SH-SY5Y (cell line): Measurements from ENCODE around the gene CTAG2.

Source experiments
- GATA2 ChIP-seq: IDR thresholded peaks from 2 replicates; pipeline ENCODE4 v1.6.1; 2011; ENCODE audit warnings: mild to moderate bottlenecking, low read depth, low read length
- GATA3 ChIP-seq: IDR thresholded peaks from 2 replicates; pipeline ENCODE4 v1.6.1; 2011; ENCODE audit warnings: low read depth, mild to moderate bottlenecking, low read length, moderate library complexity

DNA sequence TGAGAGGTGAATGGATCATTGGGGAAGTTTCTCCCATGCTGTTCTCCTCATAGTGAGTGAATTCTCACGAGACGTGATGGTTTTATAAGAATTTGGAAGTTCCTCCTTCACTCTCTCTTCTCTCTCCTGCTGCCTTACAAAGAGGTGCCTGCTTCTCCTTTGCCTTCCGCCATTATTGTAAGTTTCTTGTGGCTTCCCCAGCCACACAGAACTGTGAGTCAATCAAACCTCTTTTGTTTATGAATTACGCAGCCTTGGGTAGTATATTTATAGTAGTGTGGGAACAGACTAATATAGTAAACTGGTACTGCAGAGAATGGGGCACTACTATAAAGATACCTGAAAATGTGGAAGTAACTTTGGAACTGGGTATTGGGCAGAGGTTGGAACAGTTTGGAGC lies 7.8 kb upstream of the CTAG2 start:
- TF ChIP-seq GATA3 = no peak
- no peak for TF ChIP-seq GATA2
